ENCODE measurements around the gene DCAF6.

The DCAF6 gene

GRCh38 chr1:167968569-167968968 is 32.1 kb downstream of the DCAF6 start:
- no peak for DNase-seq

- DNase-seq: no peak
Observed at GRCh38 chr1:167973832-167974231, 37.3 kb downstream of the DCAF6 start.

- DNase-seq: no peak
Observed at GRCh38 chr1:167974698-167975097, 38.2 kb downstream of the DCAF6 start.

GRCh38 chr1:167977245-167977644 is 40.8 kb downstream of the DCAF6 start:
- no peak for DNase-seq

GRCh38 chr1:167981933-167982332 is 45.5 kb downstream of the DCAF6 start:
- DNase-seq: no peak

GRCh38 chr1:167983797-167984420 is 47.4 kb downstream of the DCAF6 start:
- no peak for DNase-seq

GRCh38 chr1:167984886-167985489 is 48.5 kb downstream of the DCAF6 start:
- no peak for DNase-seq

- DNase-seq: no peak
Observed at GRCh38 chr1:167987174-167987573, 50.7 kb downstream of the DCAF6 start.

GRCh38 chr1:167991546-167991945 is 55.1 kb downstream of the DCAF6 start:
- no peak for DNase-seq

GRCh38 chr1:167993720-167994119 is 57.2 kb downstream of the DCAF6 start:
- DNase-seq: no peak

GRCh38 chr1:167994560-167994959 is 58.1 kb downstream of the DCAF6 start:
- no peak for DNase-seq

- no peak for DNase-seq
Observed at GRCh38 chr1:167995038-167995437, 58.6 kb downstream of the DCAF6 start.

GRCh38 chr1:167996266-167996665 is 59.8 kb downstream of the DCAF6 start:
- DNase-seq: no peak

GRCh38 chr1:167997037-167997575 is 60.6 kb downstream of the DCAF6 start:
- DNase-seq: no peak

- no peak for DNase-seq
Observed at GRCh38 chr1:167999877-168000276, 63.4 kb downstream of the DCAF6 start.

GRCh38 chr1:168000656-168001055 is 64.2 kb downstream of the DCAF6 start:
- no peak for DNase-seq

GRCh38 chr1:168001213-168001612 is 64.7 kb downstream of the DCAF6 start:
- DNase-seq: no peak

- DNase-seq: no peak
Observed at GRCh38 chr1:168004531-168004930, 68.0 kb downstream of the DCAF6 start.

GRCh38 chr1:168005529-168005928 is 69.0 kb downstream of the DCAF6 start:
- no peak for DNase-seq

GRCh38 chr1:168007691-168008090 is 71.2 kb downstream of the DCAF6 start:
- DNase-seq: no peak

- no peak for DNase-seq
Observed at GRCh38 chr1:168008595-168008994, 72.1 kb downstream of the DCAF6 start.

GRCh38 chr1:168009322-168009721 is 72.8 kb downstream of the DCAF6 start:
- DNase-seq: no peak

- no peak for DNase-seq
Observed at GRCh38 chr1:168019407-168019806, 82.9 kb downstream of the DCAF6 start.

- no peak for DNase-seq
Observed at GRCh38 chr1:168031198-168031597, 94.7 kb downstream of the DCAF6 start.

- DNase-seq: no peak
Observed at GRCh38 chr1:168031627-168032026, 95.1 kb downstream of the DCAF6 start.

Measured in activated CD8-positive, alpha-beta memory T cell treated with anti-CD3 and anti-CD28 coated beads, Interleukin-2, amount 50 U/mL, for 48 hours (primary cell).